SK-N-SH (cell line): ENCODE results near the gene MT1E. TPM values are rescaled to one million over a fixed set of nuclear protein-coding genes. Genes with fewer than 3 reads are reported as not detected.
A peak's percentile ranks its signal among the peaks of the same experiment; 100 is the strongest.

Experiments
- CTCF ChIA-PET: fragments of 300-600, 350-600 bp; formaldehyde crosslinking; extraction: SDS; loops from one replicate; lab custom pipeline; 2021; lab: Yijun Ruan, JAX
- POLR2A ChIA-PET: fragments of 350-600 bp; sonication (Branson Sonifier 250); formaldehyde crosslinking; extraction: SDS; loops from one replicate; lab custom pipeline; 2020; ENCODE audit warnings: antibody characterized with exemption, inconsistent platforms; lab: Yijun Ruan, JAX
- DNase-seq: peaks from one replicate; pipeline ENCODE4 v3.0.0; 2012
- H2AFZ ChIP-seq: fragments of 200-600 bp; sonication (generic); 2 replicates; pipeline ENCODE4 v1.8.1; 2016; ENCODE audit warnings: antibody characterized with exemption, mild to moderate bottlenecking, low read depth
- H3F3A ChIP-seq: fragments of 200-600 bp; sonication (generic); replicated peaks from 2 replicates; pipeline ENCODE3; 2016; ENCODE audit warnings: antibody characterized with exemption, mild to moderate bottlenecking; ENCODE audit not compliant: insufficient read depth
- H3K27ac ChIP-seq, 2 experiments: fragments of 200-500 bp in 1 of 2; fragments of 200-600 bp in 1 of 2; sonication (Bioruptor generic) in 1 of 2; sonication (generic), shearing (Covaris generic) in 1 of 2; 2 replicates each; pipeline versions ENCODE4 v1.5.1 to v1.6.1; 2014 to 2016; ENCODE audit warnings: low read depth in 2 of 2, inconsistent platforms in 1 of 2, low read length in 1 of 2, mild to moderate bottlenecking in 1 of 2, mixed read lengths in 1 of 2
- H3K27me3 ChIP-seq: fragments of 200-600 bp; sonication (generic), shearing (Covaris generic); 2 replicates; pipeline ENCODE4 v1.6.1; 2016; ENCODE audit warnings: mixed run types; ENCODE audit not compliant: insufficient read depth
- H3K36me3 ChIP-seq, 2 experiments: fragments of 200-500 bp in 1 of 2; fragments of 200-600 bp in 1 of 2; sonication (Bioruptor generic) in 1 of 2; sonication (generic) in 1 of 2; replicated peaks in 1 of 2; 2 replicates each; pipeline versions ENCODE3 to v1.5.1; 2014 to 2016; ENCODE audit warnings: low read length in 1 of 2, mild to moderate bottlenecking in 1 of 2; ENCODE audit not compliant: insufficient read depth in 2 of 2, control insufficient read depth in 1 of 2
- H3K4me1 ChIP-seq, 2 experiments: fragments of 200-500 bp in 1 of 2; fragments of 200-600 bp in 1 of 2; sonication (Bioruptor generic) in 1 of 2; sonication (generic), shearing (Covaris generic) in 1 of 2; 2 replicates each; pipeline versions ENCODE4 v1.5.1 to v1.6.1; 2014 to 2016; ENCODE audit warnings: low read depth in 1 of 2, low read length in 1 of 2, mixed run types in 1 of 2; ENCODE audit not compliant: insufficient read depth in 2 of 2, control insufficient read depth in 1 of 2
- H3K4me2 ChIP-seq: fragments of 200-600 bp; sonication (generic), shearing (Covaris generic); 2 replicates; pipeline ENCODE4 v1.6.1; 2017; ENCODE audit warnings: mixed run types
- H3K4me3 ChIP-seq, 2 experiments: fragments of 200-500 bp in 1 of 2; fragments of 200-600 bp in 1 of 2; sonication (Bioruptor generic) in 1 of 2; sonication (generic), shearing (Covaris generic) in 1 of 2; 2 replicates each; pipeline versions ENCODE4 v1.5.1 to v1.8.1; 2014 to 2016; ENCODE audit warnings: low read depth in 2 of 2, inconsistent platforms in 1 of 2, low read length in 1 of 2, mild to moderate bottlenecking in 1 of 2, mixed read lengths in 1 of 2, moderate library complexity in 1 of 2
- H3K79me2 ChIP-seq: fragments of 200-600 bp; sonication (generic); 2 replicates; pipeline ENCODE4 v1.8.1; 2017; ENCODE audit warnings: mild to moderate bottlenecking; ENCODE audit not compliant: insufficient read depth
- H3K9ac ChIP-seq: fragments of 200-600 bp; sonication (generic); 2 replicates; pipeline ENCODE4 v1.6.1; 2017; ENCODE audit warnings: mixed run types
- H3K9me2 ChIP-seq: fragments of 200-600 bp; sonication (generic); 2 replicates; pipeline ENCODE4 v1.6.1; 2017; ENCODE audit warnings: mixed run types
- H3K9me3 ChIP-seq: fragments of 200-600 bp; sonication (generic); 2 replicates; pipeline ENCODE4 v1.6.1; 2017; ENCODE audit warnings: mixed run types, mild to moderate bottlenecking, moderate library complexity
- H4K20me1 ChIP-seq: fragments of 200-600 bp; sonication (generic); 2 replicates; pipeline ENCODE4 v1.6.1; 2017; ENCODE audit warnings: mild to moderate bottlenecking, mixed run types; ENCODE audit not compliant: insufficient read depth
- EP300 ChIP-seq, 2 experiments: IDR thresholded peaks; 2 replicates each; pipeline versions ENCODE4 v1.4.0 to v1.6.1; 2012; ENCODE audit warnings: borderline replicate concordance in 1 of 2, low read depth in 1 of 2, low read length in 1 of 2
- FOSL2 ChIP-seq: IDR thresholded peaks from 2 replicates; pipeline ENCODE4 v1.4.0; 2012; ENCODE audit warnings: low read depth, mild to moderate bottlenecking, moderate library complexity, borderline replicate concordance
- FOXJ3 ChIP-seq: sonication (generic); formaldehyde crosslinking; IDR thresholded peaks from 2 replicates; pipeline ENCODE4 v1.5.1; 2020; ENCODE audit warnings: mild to moderate bottlenecking, missing genetic modification reagents
- FOXM1 ChIP-seq: IDR thresholded peaks from 2 replicates; pipeline ENCODE4 v1.4.0; 2012; ENCODE audit warnings: low read depth, mild to moderate bottlenecking
- GABPA ChIP-seq: IDR thresholded peaks from 2 replicates; pipeline ENCODE4 v1.4.0; 2012; ENCODE audit warnings: low read depth, mild to moderate bottlenecking
- MXI1 ChIP-seq: IDR thresholded peaks from 2 replicates; pipeline ENCODE4 v1.6.1; 2012; ENCODE audit warnings: mild to moderate bottlenecking, low read depth, low read length, improper control_type of control experiment
- RAD21 ChIP-seq: IDR thresholded peaks from 2 replicates; pipeline ENCODE4 v1.6.1; 2012; ENCODE audit warnings: mild to moderate bottlenecking, low read length
- RXRA ChIP-seq: IDR thresholded peaks from 2 replicates; pipeline ENCODE4 v1.4.0; 2012; ENCODE audit warnings: low read depth, mild to moderate bottlenecking, borderline replicate concordance
- SIN3A ChIP-seq: IDR thresholded peaks from 2 replicates; pipeline ENCODE4 v1.6.1; 2012; ENCODE audit warnings: low read depth, mild to moderate bottlenecking, low read length, moderate library complexity, borderline replicate concordance
- YY1 ChIP-seq: IDR thresholded peaks from 2 replicates; pipeline ENCODE4 v1.4.0; 2012; ENCODE audit warnings: low read depth, mild to moderate bottlenecking
- WGBS: methylation state at CpG from one replicate; pipeline ENCODE4 v1.1.6; 2017; ENCODE audit warnings: low lambda C conversion rate; 5-methylcytosine and 5-hydroxymethylcytosine counted together
- polyA plus RNA-seq, 3 experiments: library from polyadenylated mRNA; depleted of rRNA; stranded (reverse); fragments of >200 nt; gene quantifications; 2 replicates each; pipeline ENCODE4 v1.2.3, GENCODE V29; 2012
- TF ChIP-seq, protein P1 (sequence below): fragments of 200-600 bp; sonication (generic); IDR thresholded peaks from 2 replicates; pipeline ENCODE4 v1.6.1; 2017; ENCODE audit warnings: antibody characterized with exemption, mild to moderate bottlenecking, moderate library complexity
- TF ChIP-seq, protein P2 (sequence below): fragments of 150-350 bp; IDR thresholded peaks from 2 replicates; pipeline ENCODE4 v1.6.1; 2017; ENCODE audit warnings: antibody characterized with exemption, low read length, low read depth, borderline replicate concordance
- TF ChIP-seq, protein P3 (sequence below): IDR thresholded peaks from 2 replicates; pipeline ENCODE4 v1.6.1; 2012; ENCODE audit warnings: mild to moderate bottlenecking, low read depth, low read length, moderate library complexity
- TF ChIP-seq, protein P4 (sequence below): IDR thresholded peaks from 2 replicates; pipeline ENCODE4; 2012
- TF ChIP-seq, protein P5 (sequence below): IDR thresholded peaks from 2 replicates; pipeline ENCODE4 v1.4.0; 2012; ENCODE audit warnings: low read depth, borderline replicate concordance

The MT1E gene
- polyA plus RNA-seq, 1 of the 3 experiments (the other 2 are of a cell fraction), result 205 TPM

DNA sequence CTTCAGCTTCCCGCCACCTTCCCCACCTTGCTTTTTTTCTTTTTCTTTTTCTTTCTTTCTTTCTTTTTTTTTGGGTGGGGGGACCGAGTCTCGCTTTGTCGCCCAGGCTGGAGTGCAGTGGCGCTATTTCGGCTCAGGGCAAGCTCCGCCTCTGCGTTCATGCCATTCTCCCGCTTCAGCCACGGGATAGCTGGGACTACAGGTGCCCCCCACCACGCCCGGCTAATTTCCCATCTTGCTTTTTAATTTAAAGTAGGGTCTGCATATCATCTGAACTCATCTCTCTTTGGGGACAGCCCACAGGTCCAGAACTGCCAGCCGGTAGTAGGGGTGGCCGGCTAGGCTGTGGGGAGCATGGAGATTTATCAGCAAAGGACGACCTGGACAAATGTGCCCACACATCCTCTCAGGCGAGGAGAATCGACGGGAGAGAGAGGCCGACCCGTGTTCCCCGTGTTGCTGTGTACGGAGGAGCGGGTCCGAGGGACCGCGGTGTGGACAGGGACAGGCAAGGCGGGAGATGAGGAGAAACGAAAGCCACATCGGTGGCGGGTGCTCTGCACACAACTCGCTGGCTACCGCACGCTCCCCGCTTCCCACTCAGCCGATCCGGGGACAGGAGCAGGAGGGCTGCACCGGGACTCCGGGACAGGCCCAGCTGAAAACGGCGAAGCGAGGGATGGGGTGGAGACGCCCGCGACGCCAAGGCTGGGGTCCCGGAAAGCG lies 9.3 kb downstream of the MT1E start:
- TF ChIP-seq FOXJ3 (CRISPR knock-in tag) (no peak), YY1 (no peak), EP300 (IDR thresholded peaks at IDR 0.05; ENCODE audit: borderline replicate concordance in 1 of 2, low read depth in 1 of 2, low read length in 1 of 2) (no peak), RAD21 (no peak), SIN3A (no peak), FOXM1 (no peak), GABPA (no peak), FOSL2 (no peak), RXRA (no peak), MXI1 (no peak)
- TF ChIP-seq, protein P1, sequence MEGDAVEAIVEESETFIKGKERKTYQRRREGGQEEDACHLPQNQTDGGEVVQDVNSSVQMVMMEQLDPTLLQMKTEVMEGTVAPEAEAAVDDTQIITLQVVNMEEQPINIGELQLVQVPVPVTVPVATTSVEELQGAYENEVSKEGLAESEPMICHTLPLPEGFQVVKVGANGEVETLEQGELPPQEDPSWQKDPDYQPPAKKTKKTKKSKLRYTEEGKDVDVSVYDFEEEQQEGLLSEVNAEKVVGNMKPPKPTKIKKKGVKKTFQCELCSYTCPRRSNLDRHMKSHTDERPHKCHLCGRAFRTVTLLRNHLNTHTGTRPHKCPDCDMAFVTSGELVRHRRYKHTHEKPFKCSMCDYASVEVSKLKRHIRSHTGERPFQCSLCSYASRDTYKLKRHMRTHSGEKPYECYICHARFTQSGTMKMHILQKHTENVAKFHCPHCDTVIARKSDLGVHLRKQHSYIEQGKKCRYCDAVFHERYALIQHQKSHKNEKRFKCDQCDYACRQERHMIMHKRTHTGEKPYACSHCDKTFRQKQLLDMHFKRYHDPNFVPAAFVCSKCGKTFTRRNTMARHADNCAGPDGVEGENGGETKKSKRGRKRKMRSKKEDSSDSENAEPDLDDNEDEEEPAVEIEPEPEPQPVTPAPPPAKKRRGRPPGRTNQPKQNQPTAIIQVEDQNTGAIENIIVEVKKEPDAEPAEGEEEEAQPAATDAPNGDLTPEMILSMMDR, result no peak
- TF ChIP-seq, protein P2, sequence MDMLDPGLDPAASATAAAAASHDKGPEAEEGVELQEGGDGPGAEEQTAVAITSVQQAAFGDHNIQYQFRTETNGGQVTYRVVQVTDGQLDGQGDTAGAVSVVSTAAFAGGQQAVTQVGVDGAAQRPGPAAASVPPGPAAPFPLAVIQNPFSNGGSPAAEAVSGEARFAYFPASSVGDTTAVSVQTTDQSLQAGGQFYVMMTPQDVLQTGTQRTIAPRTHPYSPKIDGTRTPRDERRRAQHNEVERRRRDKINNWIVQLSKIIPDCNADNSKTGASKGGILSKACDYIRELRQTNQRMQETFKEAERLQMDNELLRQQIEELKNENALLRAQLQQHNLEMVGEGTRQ, result no peak
- TF ChIP-seq, protein P3, sequence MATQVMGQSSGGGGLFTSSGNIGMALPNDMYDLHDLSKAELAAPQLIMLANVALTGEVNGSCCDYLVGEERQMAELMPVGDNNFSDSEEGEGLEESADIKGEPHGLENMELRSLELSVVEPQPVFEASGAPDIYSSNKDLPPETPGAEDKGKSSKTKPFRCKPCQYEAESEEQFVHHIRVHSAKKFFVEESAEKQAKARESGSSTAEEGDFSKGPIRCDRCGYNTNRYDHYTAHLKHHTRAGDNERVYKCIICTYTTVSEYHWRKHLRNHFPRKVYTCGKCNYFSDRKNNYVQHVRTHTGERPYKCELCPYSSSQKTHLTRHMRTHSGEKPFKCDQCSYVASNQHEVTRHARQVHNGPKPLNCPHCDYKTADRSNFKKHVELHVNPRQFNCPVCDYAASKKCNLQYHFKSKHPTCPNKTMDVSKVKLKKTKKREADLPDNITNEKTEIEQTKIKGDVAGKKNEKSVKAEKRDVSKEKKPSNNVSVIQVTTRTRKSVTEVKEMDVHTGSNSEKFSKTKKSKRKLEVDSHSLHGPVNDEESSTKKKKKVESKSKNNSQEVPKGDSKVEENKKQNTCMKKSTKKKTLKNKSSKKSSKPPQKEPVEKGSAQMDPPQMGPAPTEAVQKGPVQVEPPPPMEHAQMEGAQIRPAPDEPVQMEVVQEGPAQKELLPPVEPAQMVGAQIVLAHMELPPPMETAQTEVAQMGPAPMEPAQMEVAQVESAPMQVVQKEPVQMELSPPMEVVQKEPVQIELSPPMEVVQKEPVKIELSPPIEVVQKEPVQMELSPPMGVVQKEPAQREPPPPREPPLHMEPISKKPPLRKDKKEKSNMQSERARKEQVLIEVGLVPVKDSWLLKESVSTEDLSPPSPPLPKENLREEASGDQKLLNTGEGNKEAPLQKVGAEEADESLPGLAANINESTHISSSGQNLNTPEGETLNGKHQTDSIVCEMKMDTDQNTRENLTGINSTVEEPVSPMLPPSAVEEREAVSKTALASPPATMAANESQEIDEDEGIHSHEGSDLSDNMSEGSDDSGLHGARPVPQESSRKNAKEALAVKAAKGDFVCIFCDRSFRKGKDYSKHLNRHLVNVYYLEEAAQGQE, result no peak
- TF ChIP-seq, protein P4, sequence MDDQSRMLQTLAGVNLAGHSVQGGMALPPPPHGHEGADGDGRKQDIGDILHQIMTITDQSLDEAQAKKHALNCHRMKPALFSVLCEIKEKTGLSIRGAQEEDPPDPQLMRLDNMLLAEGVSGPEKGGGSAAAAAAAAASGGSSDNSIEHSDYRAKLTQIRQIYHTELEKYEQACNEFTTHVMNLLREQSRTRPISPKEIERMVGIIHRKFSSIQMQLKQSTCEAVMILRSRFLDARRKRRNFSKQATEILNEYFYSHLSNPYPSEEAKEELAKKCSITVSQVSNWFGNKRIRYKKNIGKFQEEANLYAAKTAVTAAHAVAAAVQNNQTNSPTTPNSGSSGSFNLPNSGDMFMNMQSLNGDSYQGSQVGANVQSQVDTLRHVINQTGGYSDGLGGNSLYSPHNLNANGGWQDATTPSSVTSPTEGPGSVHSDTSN, result no peak
- TF ChIP-seq, protein P5, sequence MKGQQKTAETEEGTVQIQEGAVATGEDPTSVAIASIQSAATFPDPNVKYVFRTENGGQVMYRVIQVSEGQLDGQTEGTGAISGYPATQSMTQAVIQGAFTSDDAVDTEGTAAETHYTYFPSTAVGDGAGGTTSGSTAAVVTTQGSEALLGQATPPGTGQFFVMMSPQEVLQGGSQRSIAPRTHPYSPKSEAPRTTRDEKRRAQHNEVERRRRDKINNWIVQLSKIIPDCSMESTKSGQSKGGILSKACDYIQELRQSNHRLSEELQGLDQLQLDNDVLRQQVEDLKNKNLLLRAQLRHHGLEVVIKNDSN, result no peak
- TF ChIP-seq, all 33 proteins: peak for 0
- POLR2A ChIA-PET, result no interaction called here
- H2AFZ ChIP-seq, result no peak overlapping the region
- no peaks in the 10 kb centered on the region for H3K36me3 ChIP-seq
- H3K9me3 ChIP-seq, result no peaks in the 10 kb centered on the region
- H3K4me2 ChIP-seq, result peak overlapping the region; percentile 50
- H3K27ac ChIP-seq, result no peak overlapping the region
- no peaks in the 10 kb centered on the region for H3F3A ChIP-seq
- CTCF ChIA-PET, result interaction anchor here (0.7 to 1.1 kb wide), 2 partner anchors 48 to 68 kb away, joined by 3 read pairs; no protein-coding TSS in a partner anchor
- no peaks in the 10 kb centered on the region for H4K20me1 ChIP-seq
- WGBS, result 30% methylated on average over 36 of the region's 47 CpGs
- peaks cover 0 to 15% of the 10 kb centered on the region in 2 experiments; a peak in 1 of 4 replicates for H3K4me1 ChIP-seq
- peak overlapping the region; percentile 35 to 37; a peak in 3 of 4 replicates for H3K4me3 ChIP-seq
- DNase-seq, result peak; percentile 53
- peaks cover 31% of the 10 kb centered on the region; the same call in 1 of the 2 replicates for H3K27me3 ChIP-seq
- H3K9ac ChIP-seq, result no peak overlapping the region
- H3K79me2 ChIP-seq, result no peaks in the 10 kb centered on the region
- H3K9me2 ChIP-seq, result no peaks in the 10 kb centered on the region
